GM12801 (cell line): ENCODE data around the gene ANO9.

Source experiments
- CTCF ChIP-seq: IDR thresholded peaks from one replicate; pipeline ENCODE4 v1.5.1; 2011; ENCODE audit warnings: control low read depth; ENCODE audit not compliant: insufficient read length; ENCODE audit errors: extremely low read depth

Gene ANO9

DNA sequence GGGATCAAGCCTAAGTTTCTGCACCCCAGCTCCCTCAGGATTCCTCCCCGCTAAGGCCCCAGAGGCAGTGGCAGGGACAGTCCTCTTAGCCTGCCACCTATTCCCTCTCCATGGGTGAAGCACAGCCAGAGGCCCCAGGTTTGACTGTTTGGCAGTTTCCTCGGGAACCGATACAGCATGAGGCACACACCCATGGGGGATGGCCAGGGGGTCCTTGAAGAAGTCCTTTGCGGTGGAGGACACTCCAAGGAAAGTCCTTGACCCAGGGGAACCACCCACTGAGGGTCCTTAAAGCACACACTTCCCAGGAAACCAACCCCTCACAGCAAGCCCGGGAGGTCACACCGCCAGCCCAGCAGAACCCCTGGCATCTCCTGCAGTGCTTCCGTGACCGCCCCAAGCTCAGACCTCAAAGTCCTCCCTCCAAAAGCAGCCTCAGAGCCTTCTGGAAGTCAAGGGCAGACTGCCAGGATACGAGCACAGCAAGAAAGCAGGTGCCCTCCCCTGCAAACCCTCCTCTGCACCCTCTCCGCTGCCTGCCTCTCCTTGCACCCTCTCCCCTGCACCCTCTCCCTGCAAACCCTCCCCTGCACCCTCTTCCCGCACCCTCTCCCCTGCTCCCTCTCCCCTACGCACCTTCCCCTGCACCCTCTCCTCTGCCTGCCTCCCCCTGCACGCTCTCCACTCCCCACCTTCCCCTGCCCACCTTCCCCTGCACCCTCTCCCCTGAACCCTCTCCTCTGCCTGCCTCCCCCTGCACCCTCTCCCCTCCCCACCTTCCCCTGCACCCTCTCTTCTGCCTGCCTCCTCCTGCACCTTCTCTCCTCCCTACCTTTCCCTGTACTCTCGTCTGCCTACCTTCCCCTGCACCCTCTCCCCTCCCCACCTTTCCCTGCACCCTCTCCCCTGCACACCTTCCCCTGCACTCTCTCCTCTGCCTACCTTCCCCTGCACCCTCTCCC lies 28.4 kb downstream of the ANO9 start:
- no peak for TF ChIP-seq CTCF

- TF ChIP-seq CTCF, result no peak
Measured at GRCh38 chr11:412641-413119, 29.1 kb downstream of the ANO9 start.

- TF ChIP-seq CTCF, result no peak
Measured at GRCh38 chr11:409600-410483, 32.0 kb downstream of the ANO9 start.

DNA sequence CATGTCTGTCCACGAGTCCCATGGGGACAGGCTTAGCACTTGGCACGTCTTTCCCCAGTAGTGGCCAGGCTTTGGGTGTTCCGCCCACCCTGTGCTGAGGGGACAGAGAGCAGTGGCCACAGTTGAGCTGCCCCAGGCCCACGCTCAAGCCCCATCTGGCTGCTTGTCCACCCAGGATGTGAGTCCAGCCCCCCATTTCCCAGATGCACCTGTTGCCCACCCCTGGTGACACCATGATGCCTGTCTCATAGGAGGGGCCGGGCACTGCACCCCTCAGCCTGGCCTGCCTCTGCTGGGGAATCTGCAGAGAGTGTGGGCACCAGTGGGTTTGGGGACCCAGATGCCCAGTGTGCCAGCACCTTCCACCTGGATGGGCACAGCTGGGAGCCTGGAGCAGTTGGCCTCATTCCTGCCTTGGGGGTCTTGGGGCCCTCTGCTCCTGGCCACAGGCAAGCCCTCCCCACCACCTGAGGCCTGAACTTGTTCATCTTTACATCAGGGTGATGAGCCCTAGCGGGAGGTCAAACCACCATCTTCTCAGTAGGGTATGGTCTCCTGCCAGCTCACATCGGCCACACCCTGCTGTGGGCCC lies 32.7 kb downstream of the ANO9 start:
- TF ChIP-seq CTCF, result no peak

- no peak for TF ChIP-seq CTCF
Measured at GRCh38 chr11:408154-409007, 33.4 kb downstream of the ANO9 start.

- TF ChIP-seq CTCF, result no peak
Measured at GRCh38 chr11:407651-408123, 34.1 kb downstream of the ANO9 start.
